DOHH2 (cell line): ENCODE data around the gene TCERG1L.

Experiments
- H3F3A ChIP-seq: fragments of 200-600 bp; sonication (generic), shearing (Covaris generic); 2 replicates; pipeline ENCODE4 v1.6.0; 2016; ENCODE audit warnings: antibody characterized with exemption, mild to moderate bottlenecking; ENCODE audit not compliant: control insufficient read depth, insufficient read depth
- H3K27ac ChIP-seq: fragments of 200-600 bp; sonication (generic); 2 replicates; pipeline ENCODE4 v1.5.1; 2014; ENCODE audit warnings: low read depth, mild to moderate bottlenecking, low read length, moderate library complexity
- H3K27me3 ChIP-seq: fragments of 200-600 bp; sonication (generic); 2 replicates; pipeline ENCODE4 v1.6.1; 2014; ENCODE audit warnings: mild to moderate bottlenecking, low read length, mixed read lengths; ENCODE audit not compliant: control insufficient read depth
- H3K36me3 ChIP-seq: fragments of 200-600 bp; sonication (generic); 2 replicates; pipeline ENCODE4 v1.6.1; 2014; ENCODE audit warnings: mild to moderate bottlenecking, low read length, moderate library complexity, mixed read lengths; ENCODE audit not compliant: control insufficient read depth
- H3K4me1 ChIP-seq: fragments of 200-600 bp; sonication (generic); 2 replicates; pipeline ENCODE4 v1.6.1; 2014; ENCODE audit warnings: mild to moderate bottlenecking, low read length, mixed read lengths; ENCODE audit not compliant: control insufficient read depth
- H3K4me2 ChIP-seq: fragments of 200-600 bp; sonication (generic); 2 replicates; pipeline ENCODE4 v1.6.0; 2014; ENCODE audit warnings: mild to moderate bottlenecking, low read length, moderate library complexity
- H3K4me3 ChIP-seq: fragments of 200-600 bp; sonication (generic); 2 replicates; pipeline ENCODE4 v1.5.1; 2014; ENCODE audit warnings: mild to moderate bottlenecking, low read length, mixed read lengths
- H3K79me2 ChIP-seq: fragments of 200-600 bp; sonication (generic); 2 replicates; pipeline ENCODE4 v1.6.1; 2014; ENCODE audit warnings: mild to moderate bottlenecking, low read length, mixed read lengths; ENCODE audit not compliant: control insufficient read depth
- H3K9me2 ChIP-seq: fragments of 200-600 bp; sonication (generic); replicated peaks from 2 replicates; pipeline ENCODE4 v1.6.1; 2014; ENCODE audit warnings: mild to moderate bottlenecking, low read length, mixed read lengths; ENCODE audit not compliant: control insufficient read depth
- H3K9me3 ChIP-seq: fragments of 200-600 bp; sonication (generic); 2 replicates; pipeline ENCODE4 v1.6.1; 2014; ENCODE audit warnings: antibody characterized with exemption, low read length, mixed read lengths; ENCODE audit not compliant: control insufficient read depth, insufficient read depth
- H4K20me1 ChIP-seq: fragments of 200-600 bp; sonication (generic); 2 replicates; pipeline ENCODE4 v1.6.0; 2014; ENCODE audit warnings: low read depth, mild to moderate bottlenecking, antibody characterized with exemption, low read length, moderate library complexity; ENCODE audit not compliant: control insufficient read depth, insufficient read depth
- EZH2phosphoT487 ChIP-seq: fragments of 200-600 bp; sonication (generic); IDR thresholded peaks from 2 replicates; pipeline ENCODE4 v1.6.1; 2017; ENCODE audit warnings: borderline replicate concordance, mild to moderate bottlenecking, antibody characterized with exemption, low read length, moderate library complexity, mixed read lengths
- TF ChIP-seq, protein P1 (sequence below): fragments of 200-600 bp; sonication (generic); IDR thresholded peaks from one replicate; pipeline ENCODE4 v1.5.1; 2014; ENCODE audit warnings: antibody characterized with exemption, mild to moderate bottlenecking, low read depth, low read length; ENCODE audit not compliant: poor library complexity, severe bottlenecking

The TCERG1L gene

DNA sequence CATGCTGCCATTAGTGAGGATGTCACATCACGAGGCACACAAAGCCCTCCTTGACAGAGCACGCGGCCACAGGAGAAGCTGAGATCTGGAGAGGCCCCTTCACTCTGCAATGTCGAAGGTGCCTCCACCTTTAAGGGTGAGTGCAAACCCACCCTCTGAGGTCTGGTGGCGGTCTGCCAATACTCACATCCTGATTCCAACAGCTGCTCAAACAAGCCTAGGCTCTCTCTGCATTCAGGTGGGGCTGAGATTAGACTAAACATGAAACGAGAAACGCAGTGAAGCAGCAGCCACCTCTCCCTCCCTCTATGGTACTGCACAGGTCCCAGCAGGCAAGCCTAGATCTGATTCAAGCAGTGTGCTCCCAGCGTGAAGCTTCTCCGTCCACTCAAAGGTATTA is 151.8 kb downstream of the TCERG1L start:
- H3K4me2 ChIP-seq = no peak overlapping the region
- H4K20me1 ChIP-seq = no peaks in the 10 kb centered on the region
- no peak overlapping the region for H3K4me3 ChIP-seq
- no peak overlapping the region for H3K27ac ChIP-seq
- H3K9me2 ChIP-seq = no peaks in the 10 kb centered on the region
- H3K27me3 ChIP-seq = no peaks in the 10 kb centered on the region
- H3K79me2 ChIP-seq = no peaks in the 10 kb centered on the region
- no peaks in the 10 kb centered on the region for H3K36me3 ChIP-seq
- TF ChIP-seq, protein P1, sequence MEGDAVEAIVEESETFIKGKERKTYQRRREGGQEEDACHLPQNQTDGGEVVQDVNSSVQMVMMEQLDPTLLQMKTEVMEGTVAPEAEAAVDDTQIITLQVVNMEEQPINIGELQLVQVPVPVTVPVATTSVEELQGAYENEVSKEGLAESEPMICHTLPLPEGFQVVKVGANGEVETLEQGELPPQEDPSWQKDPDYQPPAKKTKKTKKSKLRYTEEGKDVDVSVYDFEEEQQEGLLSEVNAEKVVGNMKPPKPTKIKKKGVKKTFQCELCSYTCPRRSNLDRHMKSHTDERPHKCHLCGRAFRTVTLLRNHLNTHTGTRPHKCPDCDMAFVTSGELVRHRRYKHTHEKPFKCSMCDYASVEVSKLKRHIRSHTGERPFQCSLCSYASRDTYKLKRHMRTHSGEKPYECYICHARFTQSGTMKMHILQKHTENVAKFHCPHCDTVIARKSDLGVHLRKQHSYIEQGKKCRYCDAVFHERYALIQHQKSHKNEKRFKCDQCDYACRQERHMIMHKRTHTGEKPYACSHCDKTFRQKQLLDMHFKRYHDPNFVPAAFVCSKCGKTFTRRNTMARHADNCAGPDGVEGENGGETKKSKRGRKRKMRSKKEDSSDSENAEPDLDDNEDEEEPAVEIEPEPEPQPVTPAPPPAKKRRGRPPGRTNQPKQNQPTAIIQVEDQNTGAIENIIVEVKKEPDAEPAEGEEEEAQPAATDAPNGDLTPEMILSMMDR = no peak
- no peak for TF ChIP-seq EZH2phosphoT487
- H3K9me3 ChIP-seq = no peaks in the 10 kb centered on the region
- no peaks in the 10 kb centered on the region for H3K4me1 ChIP-seq
- H3F3A ChIP-seq = no peaks in the 10 kb centered on the region

GRCh38 chr10:131158695-131159094 is 152.8 kb downstream of the TCERG1L start:
- Histone ChIP-seq H4K20me1 (no peaks in the 10 kb centered on the region), H3K27me3 (no peaks in the 10 kb centered on the region), H3K36me3 (no peaks in the 10 kb centered on the region), H3K9me3 (no peaks in the 10 kb centered on the region), H3F3A (no peaks in the 10 kb centered on the region), H3K4me1 (no peaks in the 10 kb centered on the region), H3K79me2 (no peaks in the 10 kb centered on the region), H3K4me3 (no peak overlapping the region), H3K9me2 (no peaks in the 10 kb centered on the region), H3K4me2 (no peak overlapping the region), H3K27ac (no peak overlapping the region)
- TF ChIP-seq, protein P1 = no peak
- TF ChIP-seq EZH2phosphoT487 = no peak

DNA sequence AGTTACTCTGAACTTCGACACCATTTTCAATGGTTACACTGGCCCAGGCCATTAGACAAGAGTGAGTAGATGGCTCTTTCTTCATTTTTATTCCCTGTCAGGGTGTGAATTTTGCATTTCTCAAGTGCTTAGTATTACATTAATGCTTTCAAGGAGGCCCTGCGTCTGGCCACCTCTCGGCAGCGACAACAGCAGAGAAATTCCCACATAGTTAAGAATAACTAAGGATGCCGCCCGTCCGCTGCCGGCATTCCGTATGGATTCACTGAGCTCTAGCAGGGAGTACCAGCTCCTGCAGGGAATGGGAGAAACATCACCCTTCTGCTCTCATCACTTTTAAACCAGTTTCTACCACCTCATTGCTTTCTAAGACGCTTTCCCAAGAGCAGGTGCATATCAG is 153.6 kb downstream of the TCERG1L start:
- TF ChIP-seq EZH2phosphoT487 = no peak
- TF ChIP-seq, protein P1 = no peak
- Histone ChIP-seq H3K27ac (no peak overlapping the region), H3K9me3 (no peaks in the 10 kb centered on the region), H3K9me2 (no peaks in the 10 kb centered on the region), H4K20me1 (no peaks in the 10 kb centered on the region), H3K36me3 (no peaks in the 10 kb centered on the region), H3F3A (no peaks in the 10 kb centered on the region), H3K79me2 (no peaks in the 10 kb centered on the region), H3K4me2 (no peak overlapping the region), H3K4me3 (no peak overlapping the region), H3K4me1 (no peaks in the 10 kb centered on the region), H3K27me3 (no peaks in the 10 kb centered on the region)

DNA sequence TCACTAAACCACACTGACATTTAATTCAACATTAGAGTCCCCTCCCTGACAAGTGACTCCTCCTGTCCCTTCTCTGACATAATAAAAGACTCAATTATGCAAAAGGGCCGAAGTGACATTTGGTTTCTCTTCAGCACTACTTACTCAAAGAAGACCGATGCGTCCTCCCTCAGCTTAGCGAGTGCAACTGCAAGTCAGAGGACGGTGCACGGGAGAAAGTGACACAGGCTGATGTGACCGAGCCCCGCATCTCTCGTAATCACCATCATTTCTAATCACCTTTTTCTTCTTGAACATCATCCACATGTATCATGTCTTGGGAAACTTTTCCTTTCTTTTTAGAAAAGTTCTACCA is 155.7 kb downstream of the TCERG1L start:
- H3K9me3 ChIP-seq = 0 out of 2 replicates have a peak, but pooled peaks cover 2% of the 10 kb centered on the region
- no peak overlapping the region for H3K27ac ChIP-seq
- no peaks in the 10 kb centered on the region for H3K27me3 ChIP-seq
- H3K79me2 ChIP-seq = no peaks in the 10 kb centered on the region
- H3K4me2 ChIP-seq = no peak overlapping the region
- no peaks in the 10 kb centered on the region for H4K20me1 ChIP-seq
- TF ChIP-seq EZH2phosphoT487 = no peak
- TF ChIP-seq, protein P1 = no peak
- no peaks in the 10 kb centered on the region for H3F3A ChIP-seq
- H3K9me2 ChIP-seq = no peaks in the 10 kb centered on the region
- H3K4me1 ChIP-seq = no peaks in the 10 kb centered on the region
- no peak overlapping the region for H3K4me3 ChIP-seq
- H3K36me3 ChIP-seq = no peaks in the 10 kb centered on the region
